Vagina (tissue), 2 donors: ENCODE measurements around the gene STAT4. TPM values are rescaled to one million over a fixed set of nuclear protein-coding genes. Genes with fewer than 3 reads are reported as not detected.

Source experiments
- DNase-seq, 2 donors: peaks; one replicate each; pipeline ENCODE4 v3.0.0-alpha.2; 2017; ENCODE audit errors: extremely low spot score in 2 of 2
- H3K27ac ChIP-seq: fragments of 200-600 bp; sonication (generic); one replicate; pipeline ENCODE4 v1.5.1; 2019
- H3K27me3 ChIP-seq: fragments of 200-600 bp; sonication (generic); one replicate; pipeline ENCODE4 v1.5.1; 2019
- H3K36me3 ChIP-seq, 2 donors: fragments of 200-600 bp; sonication (generic); one replicate each; pipeline ENCODE4 v1.5.1; 2017 to 2019
- H3K4me1 ChIP-seq: fragments of 200-600 bp; sonication (generic); one replicate; pipeline ENCODE4 v1.5.1; 2019
- H3K4me3 ChIP-seq, 2 donors: fragments of 200-600 bp; sonication (generic); 1 replicate in 1 of 2; 2 replicates in 1 of 2; pipeline ENCODE4 v1.5.1; 2016 to 2019
- H3K9me3 ChIP-seq: fragments of 200-600 bp; sonication (generic); one replicate; pipeline ENCODE4 v1.5.1; 2019
- POLR2A ChIP-seq, 2 donors: fragments of 450-650 bp; IDR thresholded peaks; one replicate each; pipeline ENCODE4 v1.6.1; 2017; ENCODE audit warnings: antibody characterized with exemption in 2 of 2, mild to moderate bottlenecking in 2 of 2, moderate library complexity in 2 of 2
- POLR2AphosphoS5 ChIP-seq, 2 donors: sonication (generic); formaldehyde crosslinking; IDR thresholded peaks; one replicate each; pipeline ENCODE4 v1.9.0; 2017; ENCODE audit warnings: antibody characterized with exemption in 2 of 2, mild to moderate bottlenecking in 2 of 2, low read depth in 1 of 2; ENCODE audit not compliant: insufficient read depth in 1 of 2
- intact Hi-C: fragments of 100-400 bp; cut with DNase I; formaldehyde crosslinking; loops from one replicate; pipeline ENCODE4 v1.15.1; 2023
- total RNA-seq: library from RNA; depleted of rRNA; stranded (reverse); fragments of >200 nt; gene quantifications from one replicate; pipeline ENCODE4 v1.2.3, GENCODE V29; 2016
- TF ChIP-seq, protein P1 (sequence below), 3 experiments: fragments of 450-650 bp in 2 of 3; fragments of 200-600 bp in 1 of 3; sonication (generic) in 1 of 3; IDR thresholded peaks; one replicate each; pipeline ENCODE4 v1.5.1; 2017 to 2019; ENCODE audit warnings: antibody characterized with exemption in 3 of 3, mild to moderate bottlenecking in 2 of 3, moderate library complexity in 2 of 3

STAT4 gene
- total RNA-seq, 1 donor from 2014 or later: 9.1 TPM

DNA sequence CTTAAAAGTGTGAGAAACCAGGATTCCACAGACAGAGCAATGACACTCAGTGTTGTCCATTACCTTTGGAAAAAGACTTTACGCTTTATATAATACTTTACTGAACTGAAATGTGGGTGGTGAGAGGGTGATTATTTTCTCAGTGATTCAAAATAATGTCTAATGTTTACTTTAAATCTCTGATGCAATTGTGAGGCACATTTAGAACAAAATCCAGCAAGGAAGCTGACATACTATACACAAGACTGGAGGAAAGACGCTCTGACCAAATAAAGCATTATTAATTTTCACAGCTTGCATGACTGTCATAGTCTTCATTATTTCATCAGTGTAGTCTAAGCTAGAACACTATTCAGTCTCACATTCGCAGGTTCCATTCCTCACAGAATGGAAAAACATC lies 102.7 kb downstream of the STAT4 start:
- no peak for TF ChIP-seq POLR2AphosphoS5 (IDR thresholded peaks at IDR 0.05; ENCODE audit: insufficient read depth in 1 of 2, low read depth in 1 of 2)
- no peak for TF ChIP-seq POLR2A (IDR thresholded peaks at IDR 0.05)
- TF ChIP-seq, protein P1, sequence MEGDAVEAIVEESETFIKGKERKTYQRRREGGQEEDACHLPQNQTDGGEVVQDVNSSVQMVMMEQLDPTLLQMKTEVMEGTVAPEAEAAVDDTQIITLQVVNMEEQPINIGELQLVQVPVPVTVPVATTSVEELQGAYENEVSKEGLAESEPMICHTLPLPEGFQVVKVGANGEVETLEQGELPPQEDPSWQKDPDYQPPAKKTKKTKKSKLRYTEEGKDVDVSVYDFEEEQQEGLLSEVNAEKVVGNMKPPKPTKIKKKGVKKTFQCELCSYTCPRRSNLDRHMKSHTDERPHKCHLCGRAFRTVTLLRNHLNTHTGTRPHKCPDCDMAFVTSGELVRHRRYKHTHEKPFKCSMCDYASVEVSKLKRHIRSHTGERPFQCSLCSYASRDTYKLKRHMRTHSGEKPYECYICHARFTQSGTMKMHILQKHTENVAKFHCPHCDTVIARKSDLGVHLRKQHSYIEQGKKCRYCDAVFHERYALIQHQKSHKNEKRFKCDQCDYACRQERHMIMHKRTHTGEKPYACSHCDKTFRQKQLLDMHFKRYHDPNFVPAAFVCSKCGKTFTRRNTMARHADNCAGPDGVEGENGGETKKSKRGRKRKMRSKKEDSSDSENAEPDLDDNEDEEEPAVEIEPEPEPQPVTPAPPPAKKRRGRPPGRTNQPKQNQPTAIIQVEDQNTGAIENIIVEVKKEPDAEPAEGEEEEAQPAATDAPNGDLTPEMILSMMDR (IDR thresholded peaks at IDR 0.05): no peak
- Histone ChIP-seq H3K9me3 (no peaks in the 10 kb centered on the region), H3K36me3 (no peaks in the 10 kb centered on the region), H3K4me1 (no peaks in the 10 kb centered on the region), H3K27ac (no peak overlapping the region), H3K27me3 (no peaks in the 10 kb centered on the region), H3K4me3 (no peak overlapping the region)
- DNase-seq: no peak
- intact Hi-C loops: no loop called here

DNA sequence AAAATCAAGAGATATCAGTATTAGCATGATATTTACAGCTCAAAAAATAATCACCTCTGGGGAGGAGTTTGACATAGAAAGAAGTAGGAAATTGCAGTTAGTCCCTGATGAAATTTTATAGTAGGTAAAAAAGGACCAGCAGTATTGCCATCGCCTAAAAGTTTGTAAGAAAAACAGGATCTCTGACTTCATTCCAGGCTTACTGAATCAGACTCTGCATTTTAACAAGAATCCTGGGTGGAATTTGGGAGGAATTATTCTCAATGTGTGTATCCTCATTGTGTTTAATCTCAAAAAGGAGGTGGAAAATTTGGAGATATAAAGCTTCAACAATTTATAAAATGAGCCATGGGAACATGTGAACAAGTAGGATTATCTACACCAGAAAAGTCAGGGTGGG lies 105.7 kb downstream of the STAT4 start:
- Histone ChIP-seq H3K4me3 (no peak overlapping the region), H3K27ac (no peak overlapping the region), H3K36me3 (no peaks in the 10 kb centered on the region), H3K4me1 (no peaks in the 10 kb centered on the region), H3K27me3 (no peaks in the 10 kb centered on the region), H3K9me3 (no peaks in the 10 kb centered on the region)
- intact Hi-C loops: no loop called here
- TF ChIP-seq, protein P1 (IDR thresholded peaks at IDR 0.05): no peak
- no peak for TF ChIP-seq POLR2AphosphoS5 (IDR thresholded peaks at IDR 0.05; ENCODE audit: insufficient read depth in 1 of 2, low read depth in 1 of 2)
- TF ChIP-seq POLR2A (IDR thresholded peaks at IDR 0.05): no peak
- no peak for DNase-seq

DNA sequence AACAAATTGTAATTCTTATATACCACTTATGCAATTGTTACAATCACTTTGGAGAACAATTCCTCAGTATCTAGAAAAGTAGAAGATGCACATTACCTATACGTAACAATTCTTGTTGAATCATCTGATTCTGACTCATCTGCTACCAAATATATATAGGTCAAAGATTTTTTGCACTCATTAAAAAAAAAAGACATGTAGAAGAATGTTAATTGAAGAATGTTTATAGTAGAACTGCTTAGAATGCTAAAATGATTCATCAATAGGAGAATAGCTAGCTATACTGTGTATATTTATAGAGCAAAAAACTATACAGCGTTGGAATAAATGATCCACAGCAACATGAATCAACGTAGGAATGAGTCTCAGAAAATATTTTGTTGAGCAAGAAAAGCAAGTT lies 107.4 kb downstream of the STAT4 start:
- DNase-seq: no peak
- H3K36me3 ChIP-seq: no peaks in the 10 kb centered on the region
- no peaks in the 10 kb centered on the region for H3K9me3 ChIP-seq
- TF ChIP-seq POLR2A (IDR thresholded peaks at IDR 0.05) (no peak), POLR2AphosphoS5 (IDR thresholded peaks at IDR 0.05; ENCODE audit: insufficient read depth in 1 of 2, low read depth in 1 of 2) (no peak)
- TF ChIP-seq, protein P1 (IDR thresholded peaks at IDR 0.05): no peak
- no peak overlapping the region for H3K4me3 ChIP-seq
- no peaks in the 10 kb centered on the region for H3K27me3 ChIP-seq
- H3K4me1 ChIP-seq: peaks cover 3% of the 10 kb centered on the region
- H3K27ac ChIP-seq: no peak overlapping the region
- intact Hi-C loops: no loop called here

DNA sequence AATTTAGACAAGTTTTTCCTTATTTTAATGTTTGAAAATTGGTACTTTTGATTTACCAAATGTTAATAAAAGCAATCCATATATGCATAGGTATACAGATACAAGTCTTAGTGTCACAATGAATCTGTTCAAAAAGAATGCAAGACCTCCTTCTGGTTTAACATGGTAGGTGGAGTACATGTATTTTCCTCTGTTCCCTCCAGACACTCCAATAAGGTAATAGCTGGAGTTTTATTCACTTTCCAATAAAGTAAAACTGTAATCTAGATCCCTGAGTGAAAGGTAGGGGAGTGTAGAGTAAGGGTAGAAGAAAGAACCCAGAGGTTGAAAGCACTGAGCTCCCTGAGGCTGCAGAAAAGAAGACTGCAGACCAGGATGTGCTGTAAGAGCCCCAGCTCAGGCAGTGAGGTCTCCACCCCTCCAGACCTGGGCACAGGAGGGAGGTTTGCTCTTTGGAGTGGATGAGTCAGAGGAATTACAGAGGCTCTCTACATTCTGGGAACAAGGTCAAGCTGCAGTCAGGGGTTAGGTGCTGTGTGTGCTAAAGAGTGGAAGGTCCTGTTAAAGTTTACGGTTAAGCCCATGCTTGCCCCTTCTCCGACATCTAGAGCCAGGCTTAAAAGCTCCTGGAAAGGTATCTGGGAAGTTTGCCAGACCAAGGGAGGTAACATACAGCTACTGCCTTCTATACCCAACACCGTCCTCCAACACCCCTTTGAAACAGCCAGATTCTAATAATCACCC lies 109.2 kb downstream of the STAT4 start:
- TF ChIP-seq POLR2A (IDR thresholded peaks at IDR 0.05): no peak
- TF ChIP-seq, protein P1 (IDR thresholded peaks at IDR 0.05): no peak
- TF ChIP-seq POLR2AphosphoS5 (IDR thresholded peaks at IDR 0.05; ENCODE audit: insufficient read depth in 1 of 2, low read depth in 1 of 2): no peak
- intact Hi-C loops: no loop called here

DNA sequence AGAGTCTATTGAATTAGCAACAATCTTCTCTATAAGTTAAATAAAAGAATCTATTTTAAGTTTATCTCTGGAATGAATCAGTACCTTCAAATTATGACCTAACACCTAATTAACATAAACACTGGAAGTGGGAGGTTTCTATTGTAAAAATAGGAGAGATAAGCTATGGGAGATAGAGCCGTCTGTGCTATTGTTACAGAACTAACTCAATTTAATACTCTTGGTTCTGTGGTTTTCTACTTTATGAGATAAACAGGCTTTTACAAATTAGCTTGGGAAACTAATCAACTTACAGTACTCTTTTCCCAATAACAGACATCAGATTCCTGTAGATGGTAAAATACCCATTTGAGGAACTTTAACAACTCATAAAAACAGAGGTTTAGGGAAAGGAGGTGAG lies 111.2 kb downstream of the STAT4 start:
- intact Hi-C loops: loop anchor here (10.0 kb wide), 1 partner anchor 185 kb away; no protein-coding TSS in a partner anchor
- H3K4me3 ChIP-seq: no peak overlapping the region
- TF ChIP-seq POLR2A (IDR thresholded peaks at IDR 0.05) (no peak), POLR2AphosphoS5 (IDR thresholded peaks at IDR 0.05; ENCODE audit: insufficient read depth in 1 of 2, low read depth in 1 of 2) (no peak)
- TF ChIP-seq, protein P1 (IDR thresholded peaks at IDR 0.05): no peak
- H3K9me3 ChIP-seq: no peaks in the 10 kb centered on the region
- no peaks in the 10 kb centered on the region for H3K36me3 ChIP-seq
- DNase-seq: no peak
- no peak overlapping the region for H3K27ac ChIP-seq
- H3K27me3 ChIP-seq: no peaks in the 10 kb centered on the region
- peaks cover 11% of the 10 kb centered on the region for H3K4me1 ChIP-seq

More for the DNA sequence above, 109.2 kb downstream of the STAT4 start:
- Histone ChIP-seq H3K27ac (no peak overlapping the region), H3K36me3 (no peaks in the 10 kb centered on the region), H3K4me1 (peaks cover 11% of the 10 kb centered on the region), H3K9me3 (no peaks in the 10 kb centered on the region), H3K4me3 (no peak overlapping the region), H3K27me3 (no peaks in the 10 kb centered on the region)
- no peak for DNase-seq
